NCI-H2171 treated with DMSO at 0.1 percent for 48 hours (cell line): Measurements from ENCODE around the gene MFN2.

Source experiments
- DNase-seq: peaks from one replicate; lab custom pipeline; 2025; lab: John Stamatoyannopoulos, UW

MFN2 gene

DNA sequence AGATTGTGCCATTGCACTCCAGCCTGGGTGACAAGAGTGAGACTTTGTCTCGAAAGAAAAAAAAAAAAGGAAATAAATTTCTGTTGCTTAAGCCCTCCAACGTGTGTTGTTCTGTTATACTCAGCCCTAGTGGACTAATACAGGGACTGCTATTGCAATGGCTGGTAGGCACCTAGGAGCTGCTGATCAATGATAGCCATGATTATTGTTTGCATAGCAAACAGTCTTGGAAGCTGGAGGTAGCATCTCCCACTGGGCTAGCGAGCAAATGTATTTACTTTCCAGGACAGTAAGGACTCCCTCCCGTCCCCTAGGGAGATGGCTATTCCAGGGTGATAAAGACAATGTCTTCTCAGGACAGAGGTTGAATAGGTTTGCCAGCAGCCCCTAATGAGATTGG lies 69.4 kb downstream of the MFN2 start:
- no peak for DNase-seq

DNA sequence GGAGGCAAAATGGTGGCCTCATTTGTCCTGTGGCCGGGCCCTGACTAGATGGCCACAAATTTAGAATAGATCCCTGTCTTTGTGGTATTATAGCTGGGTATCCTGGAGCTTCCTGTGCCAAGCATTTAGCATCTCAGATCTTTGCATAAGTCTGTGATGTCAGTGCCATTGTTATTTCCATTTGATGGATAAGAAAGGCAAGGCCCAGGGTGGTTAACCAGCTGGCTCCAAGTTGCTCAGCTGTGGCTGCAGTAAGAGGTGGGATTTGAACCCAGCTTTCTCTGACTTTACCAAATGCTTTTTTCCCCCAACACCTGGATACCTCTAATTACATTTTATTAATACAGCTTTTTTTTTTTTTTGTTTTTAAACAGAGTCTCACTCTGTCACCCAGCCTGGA lies 71.1 kb downstream of the MFN2 start:
- no peak for DNase-seq

- no peak for DNase-seq
Measured at GRCh38 chr1:12052008-12052573, 71.8 kb downstream of the MFN2 start.

GRCh38 chr1:12052997-12053686 lies 72.9 kb downstream of the MFN2 start:
- no peak for DNase-seq

- DNase-seq: no peak
Measured at GRCh38 chr1:12053752-12054548, 73.7 kb downstream of the MFN2 start.

DNA sequence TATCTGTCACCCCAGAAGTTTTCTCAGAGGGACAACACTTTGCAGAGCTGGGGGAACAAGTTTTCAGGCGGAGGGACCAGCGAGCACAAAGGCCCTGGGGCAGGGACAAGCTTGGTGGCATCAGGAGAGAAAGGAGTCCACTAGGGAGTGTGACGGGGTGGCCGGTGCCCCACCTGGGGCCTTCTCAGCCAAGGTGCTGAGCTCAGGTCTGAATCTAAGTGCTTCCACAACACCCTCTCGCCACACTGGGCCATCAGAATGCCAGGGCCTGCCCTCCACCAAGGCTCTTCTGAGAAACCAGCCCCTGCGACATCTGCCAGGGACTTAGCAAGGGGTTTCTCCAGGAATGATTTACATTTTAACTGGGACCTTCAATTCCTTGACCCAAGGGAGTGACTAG lies 75.0 kb downstream of the MFN2 start:
- no peak for DNase-seq

- no peak for DNase-seq
Measured at GRCh38 chr1:12056331-12056841, 76.1 kb downstream of the MFN2 start.

GRCh38 chr1:12057382-12057781 lies 77.1 kb downstream of the MFN2 start:
- DNase-seq: no peak

GRCh38 chr1:12057940-12058687 lies 77.9 kb downstream of the MFN2 start:
- DNase-seq: no peak

GRCh38 chr1:12059226-12059625 lies 79.0 kb downstream of the MFN2 start:
- DNase-seq: peak; percentile 22

DNA sequence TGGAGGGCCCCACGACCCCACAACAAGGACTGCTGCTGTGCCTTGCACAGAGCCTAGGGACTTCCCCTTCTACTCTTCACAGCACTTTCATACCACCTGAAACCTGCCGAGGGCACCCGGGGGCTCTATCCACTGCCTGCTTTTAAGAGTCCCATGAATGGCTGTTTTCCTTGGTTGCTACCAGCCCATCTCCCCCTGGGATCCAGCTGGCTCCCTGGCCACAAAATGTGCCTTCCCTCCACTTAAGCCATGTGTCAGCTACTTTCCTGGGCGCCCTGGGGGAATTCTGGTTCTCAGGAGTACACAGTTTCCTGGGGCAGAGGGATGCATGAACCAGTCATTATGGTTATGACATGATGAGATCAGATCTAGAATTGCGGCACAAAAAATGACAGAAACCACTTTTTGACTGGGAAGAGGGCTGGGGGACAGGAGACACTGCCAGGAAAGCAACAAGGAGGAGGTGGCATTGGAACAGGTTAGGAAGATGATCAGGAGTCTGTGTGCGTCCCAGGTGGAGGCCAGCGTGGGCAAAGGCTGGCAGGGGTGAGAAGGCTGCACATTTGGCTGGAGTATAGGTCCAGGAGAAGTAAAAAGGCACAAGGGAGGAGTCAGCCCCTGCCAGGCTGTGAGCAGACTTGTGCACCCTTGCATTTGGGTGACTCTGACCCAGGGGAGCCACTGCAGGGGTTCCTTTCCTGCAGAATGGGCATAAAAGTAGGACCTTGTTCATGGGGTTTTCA lies 79.6 kb downstream of the MFN2 start:
- peak; percentile 79 for DNase-seq

DNA sequence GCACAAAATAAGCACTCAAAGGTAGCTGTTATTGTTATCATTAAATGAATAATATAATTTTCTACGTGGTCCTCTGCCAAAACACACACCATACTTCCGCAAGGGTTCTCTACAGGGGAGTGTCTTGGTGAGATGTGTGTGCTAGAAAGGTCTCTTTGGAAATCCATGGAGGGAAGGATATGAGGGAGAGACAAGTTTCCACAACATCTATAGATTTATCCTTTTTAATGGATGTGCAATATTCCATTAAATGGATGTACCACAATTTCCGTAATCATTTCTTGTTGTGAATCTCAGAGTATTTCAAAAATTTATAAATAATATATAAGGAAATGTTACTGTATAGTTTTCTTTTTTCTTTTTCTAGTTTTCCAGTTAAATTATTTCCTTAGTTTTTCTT lies 80.3 kb downstream of the MFN2 start:
- no peak for DNase-seq
